Psoas muscle (tissue), 8 donors: ENCODE results near the gene MYL6B. TPM values are rescaled to one million over a fixed set of nuclear protein-coding genes. Genes with fewer than 3 reads are reported as not detected.
"Not testable (repeated sequence)": the region's sequence is repeated elsewhere in the genome, so short reads cannot be mapped to it uniquely, and the experiment has no call there.

Source experiments
- ATAC-seq, 4 donors: fragments of 200-7000 bp; cut with Tn5 transposase; one replicate each; pipeline ENCODE4 v1.9.1; 2020; ENCODE audit warnings: moderate library complexity in 3 of 4, mild to moderate bottlenecking in 2 of 4
- DNase-seq, 2 donors: peaks; one replicate each; pipeline ENCODE4 v3.0.0-alpha.2; 2020
- H3K27ac ChIP-seq: fragments of 200-600 bp; one replicate; pipeline ENCODE4 v1.8.0; 2022
- H3K27me3 ChIP-seq, 3 donors: fragments of 200-600 bp in 1 of 3; one replicate each; pipeline versions ENCODE4 v1.6.1 to v1.8.0; 2013 to 2022; ENCODE audit warnings: low read length in 2 of 3, mild to moderate bottlenecking in 2 of 3, moderate library complexity in 1 of 3; ENCODE audit not compliant: insufficient read depth in 3 of 3
- H3K36me3 ChIP-seq, 2 donors: fragments of 200-600 bp in 1 of 2; one replicate each; pipeline versions ENCODE4 v1.6.1 to v1.8.0; 2013 to 2022; ENCODE audit warnings: low read depth in 1 of 2, mild to moderate bottlenecking in 1 of 2, moderate library complexity in 1 of 2; ENCODE audit not compliant: insufficient read depth in 1 of 2
- H3K4me1 ChIP-seq: fragments of 200-600 bp; one replicate; pipeline ENCODE4 v1.8.0; 2022
- H3K4me3 ChIP-seq: fragments of 200-600 bp; one replicate; pipeline ENCODE4 v1.8.0; 2022; ENCODE audit warnings: mild to moderate bottlenecking
- H3K9me3 ChIP-seq: fragments of 200-600 bp; one replicate; pipeline ENCODE4 v1.8.0; 2022
- WGBS, 3 donors: extraction: QIAGEN DNeasy Blood & Tissue Kit; methylation state at CpG; one replicate each; pipeline versions ENCODE4 v1.1.6 to v1.1.7; 2013; 5-methylcytosine and 5-hydroxymethylcytosine counted together
- intact Hi-C, 2 donors: fragments of 100-400 bp; cut with DNase I; formaldehyde crosslinking; loops; one replicate each; pipeline versions ENCODE4 v1.11.0 to v1.14.2; 2022
- polyA plus RNA-seq, 3 donors: library from polyadenylated mRNA; stranded (reverse); fragments of 200-250 nt; gene quantifications; one replicate each; pipeline ENCODE4 v1.2.3, GENCODE V29; 2013
- total RNA-seq, 4 donors: library from RNA; stranded (reverse); fragmentation: NEBNext Ultra II Directional in 2 of 4; extraction: Animal tissue kit (Norgen Biotek cat#: 25700) in 2 of 4; gene quantifications; one replicate each; pipeline versions ENCODE4 v1.2.1 to v1.2.4, GENCODE V29; 2021 to 2023
- TF ChIP-seq, protein P1 (sequence below): fragments of 200-600 bp; IDR thresholded peaks from one replicate; pipeline ENCODE4 v1.8.0; 2022; ENCODE audit warnings: antibody characterized with exemption
- donor health status: healthy with polysubstance abuse.
- donor health status: DM: no; HTN: no; CAD: no; lungs with moderate emphysema.
- donor health status: Bipolar disorder and iron deficiency.
- donor health status: healthy.
- donor health status: DM: yes; HTN: yes; CAD: no.
- donor health status: DM: no; HTN: no; CAD: no.
- donor health status: DM: no; HTN: no; CAD: no.
- donor health status: DM: yes; HTN: yes; CAD: no.

The MYL6B gene
- total and polyA plus RNA-seq, 7 donors = 113 to 2,222 (median 553) TPM

DNA sequence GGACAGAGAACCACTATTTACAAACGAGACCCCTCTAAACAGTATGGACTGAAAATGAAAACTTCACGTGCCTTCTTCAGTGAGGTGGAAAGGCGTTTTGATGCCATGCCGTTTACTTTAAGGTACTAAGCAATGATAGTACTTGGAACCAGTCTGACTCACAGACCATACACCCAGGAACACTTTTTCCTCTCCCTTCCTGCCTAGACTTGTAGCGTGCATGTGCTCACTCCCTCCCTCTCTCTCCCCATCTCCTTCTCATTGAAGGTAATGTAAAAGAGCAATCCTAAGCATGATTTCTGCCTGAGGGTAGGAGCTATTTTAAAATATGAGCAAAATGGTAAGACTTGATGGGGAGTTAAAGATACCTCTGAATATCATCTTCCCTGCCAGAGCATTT, 41.8 kb upstream of the MYL6B start:
- peaks cover 14% of the 10 kb centered on the region for H3K4me1 ChIP-seq
- H3K9me3 ChIP-seq = no peaks in the 10 kb centered on the region
- no peak overlapping the region for H3K4me3 ChIP-seq
- H3K27ac ChIP-seq = no peak overlapping the region
- H3K36me3 ChIP-seq = peaks cover 26 to 82% of the 10 kb centered on the region in 2 donors
- TF ChIP-seq, protein P1, sequence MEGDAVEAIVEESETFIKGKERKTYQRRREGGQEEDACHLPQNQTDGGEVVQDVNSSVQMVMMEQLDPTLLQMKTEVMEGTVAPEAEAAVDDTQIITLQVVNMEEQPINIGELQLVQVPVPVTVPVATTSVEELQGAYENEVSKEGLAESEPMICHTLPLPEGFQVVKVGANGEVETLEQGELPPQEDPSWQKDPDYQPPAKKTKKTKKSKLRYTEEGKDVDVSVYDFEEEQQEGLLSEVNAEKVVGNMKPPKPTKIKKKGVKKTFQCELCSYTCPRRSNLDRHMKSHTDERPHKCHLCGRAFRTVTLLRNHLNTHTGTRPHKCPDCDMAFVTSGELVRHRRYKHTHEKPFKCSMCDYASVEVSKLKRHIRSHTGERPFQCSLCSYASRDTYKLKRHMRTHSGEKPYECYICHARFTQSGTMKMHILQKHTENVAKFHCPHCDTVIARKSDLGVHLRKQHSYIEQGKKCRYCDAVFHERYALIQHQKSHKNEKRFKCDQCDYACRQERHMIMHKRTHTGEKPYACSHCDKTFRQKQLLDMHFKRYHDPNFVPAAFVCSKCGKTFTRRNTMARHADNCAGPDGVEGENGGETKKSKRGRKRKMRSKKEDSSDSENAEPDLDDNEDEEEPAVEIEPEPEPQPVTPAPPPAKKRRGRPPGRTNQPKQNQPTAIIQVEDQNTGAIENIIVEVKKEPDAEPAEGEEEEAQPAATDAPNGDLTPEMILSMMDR = no peak
- DNase-seq (no peak), ATAC-seq (no peak)
- WGBS, 3 donors = 90 to 94% (median 90%) methylated on average over 5 of the region's 5 CpGs
- no peaks in the 10 kb centered on the region for H3K27me3 ChIP-seq
- intact Hi-C loops = no loop called here

DNA sequence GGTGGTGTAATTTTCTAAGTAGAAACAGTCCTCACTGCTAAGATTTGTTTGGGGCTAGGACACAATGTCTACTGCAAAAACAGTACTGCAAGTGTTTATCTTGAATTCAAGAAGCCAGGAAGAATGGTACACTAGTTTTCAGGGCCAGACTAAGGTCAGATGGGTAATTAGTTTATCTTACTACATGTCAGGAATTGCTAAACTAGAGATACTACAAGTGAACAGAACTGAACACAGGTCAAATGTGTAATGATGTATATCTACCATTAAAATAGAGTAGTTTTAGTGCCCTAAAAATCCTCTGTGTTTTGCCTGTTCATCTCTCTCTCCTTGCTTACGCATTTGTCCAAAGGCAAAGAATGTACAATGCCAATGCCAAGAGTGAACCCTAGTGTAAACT, 38.3 kb upstream of the MYL6B start:
- Histone ChIP-seq H3K27ac (no peak overlapping the region), H3K4me3 (no peak overlapping the region), H3K9me3 (no peaks in the 10 kb centered on the region), H3K36me3 (peaks cover 8 to 55% of the 10 kb centered on the region in 2 donors), H3K27me3 (no peaks in the 10 kb centered on the region), H3K4me1 (peaks cover 10% of the 10 kb centered on the region)
- ATAC-seq (no peak), DNase-seq (no peak)
- TF ChIP-seq, protein P1 = no peak
- intact Hi-C loops = no loop called here
- 90 to 93% (median 92%) methylated on average over 1 of the region's 1 CpG for WGBS, 3 donors

DNA sequence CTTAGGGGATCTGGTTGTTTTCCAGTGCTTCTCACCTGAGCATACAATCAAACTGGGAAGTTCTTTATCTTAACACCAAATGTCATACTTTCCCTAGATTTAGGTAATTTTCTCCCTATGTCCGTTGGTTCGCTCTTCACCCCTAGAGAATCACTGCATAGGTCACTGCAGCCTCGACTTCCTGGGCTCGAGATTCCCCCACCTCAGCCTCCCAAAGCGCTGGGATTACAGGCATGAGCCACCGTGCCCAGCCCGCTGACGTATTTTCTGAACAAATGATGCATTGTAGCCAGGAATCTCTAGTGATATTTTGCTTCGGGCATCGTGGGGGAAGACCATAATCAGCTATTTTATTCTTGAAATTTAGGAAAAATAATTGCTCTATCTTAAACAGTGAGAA, 37.1 kb upstream of the MYL6B start:
- DNase-seq = peak in 1 of 2 donors; percentile 59
- H3K4me1 ChIP-seq = peaks cover 21% of the 10 kb centered on the region
- ATAC-seq = no peak
- WGBS, 3 donors = 33 to 41% (median 41%) methylated on average over 10 of the region's 10 CpGs
- H3K27me3 ChIP-seq = no peaks in the 10 kb centered on the region
- H3K4me3 ChIP-seq = peak overlapping the region; percentile 81
- H3K36me3 ChIP-seq = peaks cover 3 to 45% of the 10 kb centered on the region in 2 donors
- TF ChIP-seq, protein P1 = no peak
- H3K9me3 ChIP-seq = no peaks in the 10 kb centered on the region
- peak overlapping the region; percentile 95 for H3K27ac ChIP-seq
- intact Hi-C loops = loop anchor here in 1 of 2 donors (5.0 kb wide), 1 partner anchor 107 kb away; the partner anchor contains the start of genes NABP2 and RNF41

DNA sequence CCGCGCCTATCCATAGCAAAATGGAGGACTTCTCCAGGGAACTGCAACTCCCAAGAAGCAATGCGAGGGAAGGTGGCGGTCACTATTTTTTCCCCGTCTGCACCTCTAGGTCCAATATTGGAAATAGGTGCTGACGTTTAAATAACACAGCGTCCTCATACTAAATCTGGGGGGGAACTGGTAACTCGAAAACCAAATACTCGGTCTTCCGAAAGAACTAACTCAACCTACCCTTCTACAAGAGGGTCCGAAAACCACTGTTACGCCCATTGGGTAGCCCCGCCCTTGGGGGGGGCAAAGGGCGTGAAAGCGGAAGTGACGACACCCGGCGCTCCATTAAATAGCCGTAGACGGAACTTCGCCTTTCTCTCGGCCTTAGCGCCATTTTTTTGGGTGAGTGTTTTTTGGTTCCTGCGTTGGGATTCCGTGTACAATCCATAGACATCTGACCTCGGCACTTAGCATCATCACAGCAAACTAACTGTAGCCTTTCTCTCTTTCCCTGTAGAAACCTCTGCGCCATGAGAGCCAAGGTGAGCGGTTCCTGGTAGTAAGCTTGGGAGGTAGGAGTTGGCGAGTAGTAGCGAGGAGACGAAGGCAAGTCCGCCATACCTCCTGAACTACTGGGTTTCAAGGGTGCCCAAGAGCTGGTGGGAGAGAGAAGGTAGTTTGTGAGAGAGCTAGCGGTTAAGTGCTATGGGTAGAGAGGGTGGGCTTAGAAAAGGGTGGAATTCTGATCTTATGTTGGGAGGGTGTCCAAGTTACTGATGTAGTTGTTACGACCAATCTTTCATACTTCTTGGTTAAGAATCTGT, 35.9 kb upstream of the MYL6B start, which contains the start of gene RPL41:
TSS of gene RPL41 (plus strand) at position 367 of the 815 bp plus-strand sequence.
- ATAC-seq (peak; percentile 73 to 78 (median 74)), DNase-seq (peak; percentile 92 to 96)
- intact Hi-C loops = loop anchor here in 1 of 2 donors (5.0 kb wide), 1 partner anchor 106 kb away; the partner anchor contains the start of genes NABP2 and RNF41
- H3K27ac ChIP-seq = peak within 1 kb of the TSS; percentile 95
- no peaks in the 10 kb centered on the region for H3K9me3 ChIP-seq
- peak within 1 kb of the TSS; percentile 81 for H3K4me3 ChIP-seq
- H3K4me1 ChIP-seq = peaks cover 31% of the 10 kb centered on the region
- peaks cover 3 to 45% of the 10 kb centered on the region in 2 donors for H3K36me3 ChIP-seq
- H3K27me3 ChIP-seq = no peaks in the 10 kb centered on the region
- WGBS, 3 donors = 0% methylated on average over 34 of the region's 34 CpGs
- TF ChIP-seq, protein P1 = no peak

DNA sequence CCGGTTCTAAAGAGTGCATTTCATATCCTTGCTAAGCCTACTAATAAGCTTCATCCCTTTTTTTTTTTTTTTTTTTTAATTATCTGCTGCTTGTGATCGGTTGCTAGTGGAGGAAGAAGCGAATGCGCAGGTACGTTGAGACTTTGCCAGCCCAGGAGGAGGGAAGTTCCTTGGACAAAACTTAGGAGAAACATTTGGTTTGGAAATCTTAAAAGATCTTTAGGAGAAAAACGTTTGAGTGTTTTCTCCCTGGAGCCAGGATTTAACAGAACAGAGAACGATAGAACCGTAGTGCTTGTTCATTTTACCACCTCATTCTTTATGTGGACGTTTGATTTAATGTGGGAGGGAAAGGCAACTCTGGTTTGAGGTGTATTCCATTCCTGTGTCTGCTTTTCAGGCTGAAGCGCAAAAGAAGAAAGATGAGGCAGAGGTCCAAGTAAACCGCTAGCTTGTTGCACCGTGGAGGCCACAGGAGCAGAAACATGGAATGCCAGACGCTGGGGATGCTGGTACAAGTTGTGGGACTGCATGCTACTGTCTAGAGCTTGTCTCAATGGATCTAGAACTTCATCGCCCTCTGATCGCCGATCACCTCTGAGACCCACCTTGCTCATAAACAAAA, 35.2 kb upstream of the MYL6B start:
- peaks cover 36% of the 10 kb centered on the region for H3K4me1 ChIP-seq
- peaks cover 3 to 45% of the 10 kb centered on the region in 2 donors for H3K36me3 ChIP-seq
- intact Hi-C loops = loop anchor here in 1 of 2 donors (5.0 kb wide), 1 partner anchor 105 kb away; the partner anchor contains the start of genes NABP2 and RNF41
- H3K27me3 ChIP-seq, H3K9me3 ChIP-seq, DNase-seq, ATAC-seq: not testable (repeated sequence)
- peak overlapping the region; percentile 81 for H3K4me3 ChIP-seq
- 1 to 3% (median 1%) methylated on average over 12 of the region's 16 CpGs for WGBS, 3 donors
- peak overlapping the region; percentile 95 for H3K27ac ChIP-seq
